SK-N-SH treated with all-trans-retinoic acid at 6 μM for 48 hours (cell line): ENCODE measurements around the gene CTCF.

Experiments used
- CREB5 ChIP-seq: fragments of 250-450 bp; sonication (Bioruptor Pico); IDR thresholded peaks from 2 replicates; pipeline ENCODE4 v1.5.1; 2020; ENCODE audit warnings: low read depth, mild to moderate bottlenecking, moderate library complexity
- TF ChIP-seq, protein P1 (sequence below): fragments of 250-450 bp; sonication (Bioruptor Pico); IDR thresholded peaks from 2 replicates; pipeline ENCODE4 v1.8.0; 2020; ENCODE audit warnings: mild to moderate bottlenecking, moderate library complexity, borderline replicate concordance

GRCh38 chr16:67679935-67680897 lies 117.9 kb downstream of the CTCF start:
- no peak for TF ChIP-seq CREB5 (CRISPR knock-in tag)
- TF ChIP-seq, protein P1, sequence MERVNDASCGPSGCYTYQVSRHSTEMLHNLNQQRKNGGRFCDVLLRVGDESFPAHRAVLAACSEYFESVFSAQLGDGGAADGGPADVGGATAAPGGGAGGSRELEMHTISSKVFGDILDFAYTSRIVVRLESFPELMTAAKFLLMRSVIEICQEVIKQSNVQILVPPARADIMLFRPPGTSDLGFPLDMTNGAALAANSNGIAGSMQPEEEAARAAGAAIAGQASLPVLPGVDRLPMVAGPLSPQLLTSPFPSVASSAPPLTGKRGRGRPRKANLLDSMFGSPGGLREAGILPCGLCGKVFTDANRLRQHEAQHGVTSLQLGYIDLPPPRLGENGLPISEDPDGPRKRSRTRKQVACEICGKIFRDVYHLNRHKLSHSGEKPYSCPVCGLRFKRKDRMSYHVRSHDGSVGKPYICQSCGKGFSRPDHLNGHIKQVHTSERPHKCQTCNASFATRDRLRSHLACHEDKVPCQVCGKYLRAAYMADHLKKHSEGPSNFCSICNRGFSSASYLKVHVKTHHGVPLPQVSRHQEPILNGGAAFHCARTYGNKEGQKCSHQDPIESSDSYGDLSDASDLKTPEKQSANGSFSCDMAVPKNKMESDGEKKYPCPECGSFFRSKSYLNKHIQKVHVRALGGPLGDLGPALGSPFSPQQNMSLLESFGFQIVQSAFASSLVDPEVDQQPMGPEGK (CRISPR knock-in tag): no peak
